ENCODE data around the gene EML2. TPM values are rescaled to one million over a fixed set of nuclear protein-coding genes. Genes with fewer than 3 reads are reported as not detected.
A peak's percentile ranks its signal among the peaks of the same experiment; 100 is the strongest.

Gene EML2
- total RNA-seq, 2 experiments from 2014 or later = 93.6 to 97.6 TPM

GRCh38 chr19:45645631-45646344, 6.6 kb upstream of the EML2 start:
- ChIA-PET CTCF (interaction anchor here (0.7 to 2.1 kb wide), 12 partner anchors 10 to 242 kb away, joined by 3 to 18 read pairs (median 6); partner anchors contain the start of genes GIPR, QPCTL and SNRPD2), POLR2A (interaction anchor here (0.8 to 0.9 kb wide), 2 partner anchors 29 to 72 kb away, joined by 3 to 4 read pairs; no protein-coding TSS in a partner anchor)
- H3K9me3 Mint-ChIP-seq (ENCODE audit: insufficient read depth) = no peaks in the 10 kb centered on the region
- peaks cover 2% of the 10 kb centered on the region for H3K27me3 Mint-ChIP-seq (ENCODE audit: low read depth)
- peak overlapping the region; percentile 64 for H3K27ac Mint-ChIP-seq
- peak overlapping the region; percentile 76 for H3K4me3 Mint-ChIP-seq
- H3K36me3 Mint-ChIP-seq (ENCODE audit: low read depth) = peaks cover 1% of the 10 kb centered on the region
- ATAC-seq (peak; percentile 59), DNase-seq (peak; percentile 87)
- peaks cover 47% of the 10 kb centered on the region for H3K4me1 Mint-ChIP-seq (ENCODE audit: low read depth)

GRCh38 chr19:45645068-45645630, 6.0 kb upstream of the EML2 start:
- H3K27me3 Mint-ChIP-seq (ENCODE audit: low read depth) = peaks cover 2% of the 10 kb centered on the region
- no peaks in the 10 kb centered on the region for H3K9me3 Mint-ChIP-seq (ENCODE audit: insufficient read depth)
- ATAC-seq (no peak), DNase-seq (no peak)
- ChIA-PET POLR2A (interaction anchor here (0.8 kb wide), 1 partner anchor 29 kb away, joined by 3 read pairs; no protein-coding TSS in a partner anchor), CTCF (interaction anchor here (0.9 to 2.1 kb wide), 10 partner anchors 14 to 241 kb away, joined by 3 to 18 read pairs (median 6); partner anchors contain the start of genes GIPR, QPCTL and SNRPD2)
- peaks cover 3% of the 10 kb centered on the region for H3K36me3 Mint-ChIP-seq (ENCODE audit: low read depth)
- no peak overlapping the region for H3K27ac Mint-ChIP-seq
- peak overlapping the region; percentile 76 for H3K4me3 Mint-ChIP-seq
- H3K4me1 Mint-ChIP-seq (ENCODE audit: low read depth) = peaks cover 52% of the 10 kb centered on the region

- Mint-ChIP-seq H3K36me3 (ENCODE audit: low read depth) (peaks cover 3% of the 10 kb centered on the region), H3K4me3 (no peak overlapping the region), H3K27me3 (ENCODE audit: low read depth) (peaks cover 2% of the 10 kb centered on the region), H3K27ac (no peak overlapping the region), H3K9me3 (ENCODE audit: insufficient read depth) (no peaks in the 10 kb centered on the region), H3K4me1 (ENCODE audit: low read depth) (peaks cover 57% of the 10 kb centered on the region)
- ChIA-PET POLR2A (no interaction called here), CTCF (interaction anchor here (0.6 to 7.2 kb wide), 13 partner anchors 24 to 166 kb away, joined by 3 to 47 read pairs (median 13); partner anchors contain the start of genes GIPR, GPR4 and QPCTL)
- no peak for DNase-seq
- ATAC-seq = no peak
Measured at GRCh38 chr19:45643927-45644771, 5.0 kb upstream of the EML2 start.

- Mint-ChIP-seq H3K4me3 (peak overlapping the region; percentile 54), H3K36me3 (ENCODE audit: low read depth) (peaks cover 10% of the 10 kb centered on the region), H3K27me3 (ENCODE audit: low read depth) (peaks cover 2% of the 10 kb centered on the region), H3K9me3 (ENCODE audit: insufficient read depth) (no peaks in the 10 kb centered on the region), H3K27ac (peak overlapping the region; percentile 87), H3K4me1 (ENCODE audit: low read depth) (peaks cover 65% of the 10 kb centered on the region)
- POLR2A ChIA-PET = interaction anchor here (0.7 to 1.1 kb wide), 2 partner anchors 43 to 74 kb away, joined by 3 to 4 read pairs; no protein-coding TSS in a partner anchor
- CTCF ChIA-PET = interaction anchor here (0.6 to 7.2 kb wide), 28 partner anchors 9 to 219 kb away, joined by 3 to 47 read pairs (median 6); partner anchors contain the start of genes ERCC1, GIPR, GPR4 and PPM1N
- peak; percentile 93 for DNase-seq
- ATAC-seq = peak; percentile 12
Measured at GRCh38 chr19:45643024-45643926, 4.1 kb upstream of the EML2 start.

GRCh38 chr19:45641274-45642105, 2.3 kb upstream of the EML2 start:
- POLR2A ChIA-PET = interaction anchor here (0.7 to 2.0 kb wide), 13 partner anchors 11 to 163 kb away, joined by 3 to 10 read pairs (median 4); partner anchors contain the start of genes GIPR and QPCTL
- Mint-ChIP-seq H3K4me1 (ENCODE audit: low read depth) (peaks cover 68% of the 10 kb centered on the region), H3K27ac (peak overlapping the region; percentile 99), H3K27me3 (ENCODE audit: low read depth) (peaks cover 2% of the 10 kb centered on the region), H3K4me3 (peak overlapping the region; percentile 92), H3K36me3 (ENCODE audit: low read depth) (peaks cover 15% of the 10 kb centered on the region), H3K9me3 (ENCODE audit: insufficient read depth) (no peaks in the 10 kb centered on the region)
- ATAC-seq = peak; percentile 47
- DNase-seq = peak; percentile 95
- CTCF ChIA-PET = interaction anchor here (0.6 to 7.2 kb wide), 44 partner anchors 7 to 237 kb away, joined by 3 to 47 read pairs (median 5); partner anchors contain the start of genes ERCC1, GIPR, GPR4 and OPA3

- Mint-ChIP-seq H3K27me3 (ENCODE audit: low read depth) (peaks cover 2% of the 10 kb centered on the region), H3K36me3 (ENCODE audit: low read depth) (peaks cover 15% of the 10 kb centered on the region), H3K9me3 (ENCODE audit: insufficient read depth) (no peaks in the 10 kb centered on the region), H3K27ac (peak overlapping the region; percentile 99), H3K4me1 (ENCODE audit: low read depth) (peaks cover 61% of the 10 kb centered on the region), H3K4me3 (peak overlapping the region; percentile 92)
- DNase-seq (peak; percentile 75), ATAC-seq (no peak)
- ChIA-PET CTCF (interaction anchor here (0.7 to 7.2 kb wide), 19 partner anchors 10 to 201 kb away, joined by 3 to 47 read pairs (median 14); partner anchors contain the start of genes GIPR, GPR4, QPCTL and SNRPD2), POLR2A (interaction anchor here (0.9 to 2.0 kb wide), 6 partner anchors 10 to 132 kb away, joined by 3 to 10 read pairs (median 5); no protein-coding TSS in a partner anchor)
Measured at GRCh38 chr19:45640849-45641273, 1.7 kb upstream of the EML2 start.

- peak overlapping the region; percentile 92 for H3K4me3 Mint-ChIP-seq
- H3K27me3 Mint-ChIP-seq (ENCODE audit: low read depth) = no peaks in the 10 kb centered on the region
- H3K27ac Mint-ChIP-seq = peak overlapping the region; percentile 90
- no peak for ATAC-seq
- CTCF ChIA-PET = interaction anchor here (0.6 to 7.2 kb wide), 9 partner anchors 9 to 152 kb away, joined by 3 to 47 read pairs (median 3); partner anchors contain the start of genes GPR4 and QPCTL
- peaks cover 16% of the 10 kb centered on the region for H3K36me3 Mint-ChIP-seq (ENCODE audit: low read depth)
- no peak for DNase-seq
- POLR2A ChIA-PET = interaction anchor here (0.6 to 1.1 kb wide), 3 partner anchors 18 to 123 kb away, joined by 3 to 4 read pairs (median 3); no protein-coding TSS in a partner anchor
- no peaks in the 10 kb centered on the region for H3K9me3 Mint-ChIP-seq (ENCODE audit: insufficient read depth)
- peaks cover 42% of the 10 kb centered on the region for H3K4me1 Mint-ChIP-seq (ENCODE audit: low read depth)
Measured at GRCh38 chr19:45637890-45638667, 1.1 kb downstream of the EML2 start.

- peaks cover 37% of the 10 kb centered on the region for H3K4me1 Mint-ChIP-seq (ENCODE audit: low read depth)
- H3K27me3 Mint-ChIP-seq (ENCODE audit: low read depth) = no peaks in the 10 kb centered on the region
- CTCF ChIA-PET = interaction anchor here (1.5 to 7.2 kb wide), 3 partner anchors 31 to 57 kb away, joined by 3 to 47 read pairs (median 3); partner anchors contain the start of gene GPR4
- H3K4me3 Mint-ChIP-seq = no peak overlapping the region
- POLR2A ChIA-PET = interaction anchor here (0.8 kb wide), 1 partner anchor 17 kb away, joined by 3 read pairs; no protein-coding TSS in a partner anchor
- ATAC-seq (no peak), DNase-seq (no peak)
- H3K36me3 Mint-ChIP-seq (ENCODE audit: low read depth) = peaks cover 20% of the 10 kb centered on the region
- H3K27ac Mint-ChIP-seq = peak overlapping the region; percentile 18
- H3K9me3 Mint-ChIP-seq (ENCODE audit: insufficient read depth) = no peaks in the 10 kb centered on the region
Measured at GRCh38 chr19:45636902-45637301, 2.3 kb downstream of the EML2 start.

GRCh38 chr19:45636275-45636674, 2.9 kb downstream of the EML2 start:
- Mint-ChIP-seq H3K4me1 (ENCODE audit: low read depth) (peaks cover 31% of the 10 kb centered on the region), H3K36me3 (ENCODE audit: low read depth) (peaks cover 20% of the 10 kb centered on the region), H3K27ac (no peak overlapping the region), H3K9me3 (ENCODE audit: insufficient read depth) (no peaks in the 10 kb centered on the region), H3K27me3 (ENCODE audit: low read depth) (no peaks in the 10 kb centered on the region), H3K4me3 (no peak overlapping the region)
- ChIA-PET CTCF (interaction anchor here (0.8 kb wide), 1 partner anchor 10 kb away, joined by 3 read pairs; no protein-coding TSS in a partner anchor), POLR2A (no interaction called here)
- ATAC-seq (no peak), DNase-seq (no peak)

All from activated CD8-positive, alpha-beta T cell treated with anti-CD3 and anti-CD28 coated beads, Interleukin-2, amount 10 ng/mL, durations not matched to agents 7 days and 5 days (primary cell).